LNCaP clone FGC (cell line): Measurements from ENCODE around the gene ASTN2.

ENCODE experiments used
- DNase-seq: peaks from one replicate; pipeline ENCODE4 v3.0.0-alpha.2; 2011; ENCODE audit warnings: low read depth
- H3K4me3 ChIP-seq: 2 replicates; pipeline ENCODE4 v1.5.1; 2011; ENCODE audit warnings: mild to moderate bottlenecking, low read depth, low read length, control low read depth
- CTCF ChIP-seq: IDR thresholded peaks from 2 replicates; pipeline ENCODE4 v1.5.1; 2012; ENCODE audit warnings: mild to moderate bottlenecking; ENCODE audit not compliant: control insufficient read depth, insufficient read depth; ENCODE audit errors: extremely low read depth

The ASTN2 gene

GRCh38 chr9:116544896-116545295, 870.0 kb downstream of the ASTN2 start:
- TF ChIP-seq CTCF: no peak
- no peak overlapping the region for H3K4me3 ChIP-seq
- no peak for DNase-seq

GRCh38 chr9:116543731-116544400, 871.0 kb downstream of the ASTN2 start:
- no peak for TF ChIP-seq CTCF
- no peak overlapping the region for H3K4me3 ChIP-seq
- no peak for DNase-seq

GRCh38 chr9:116541402-116541801, 873.5 kb downstream of the ASTN2 start:
- no peak overlapping the region for H3K4me3 ChIP-seq
- no peak for TF ChIP-seq CTCF
- DNase-seq: no peak

GRCh38 chr9:116539549-116539948, 875.3 kb downstream of the ASTN2 start:
- TF ChIP-seq CTCF: no peak
- H3K4me3 ChIP-seq: no peak overlapping the region
- DNase-seq: no peak

- H3K4me3 ChIP-seq: no peak overlapping the region
- TF ChIP-seq CTCF: no peak
Observed at GRCh38 chr9:116525611-116526010, 889.2 kb downstream of the ASTN2 start.

GRCh38 chr9:116524778-116525470, 889.9 kb downstream of the ASTN2 start:
- no peak for TF ChIP-seq CTCF
- no peak overlapping the region for H3K4me3 ChIP-seq
- DNase-seq: no peak

More at GRCh38 chr9:116525611-116526010, 889.2 kb downstream of the ASTN2 start:
- no peak for DNase-seq
